GM21515 (cell line): ENCODE results near the gene DHX58.
"Not testable (repeated sequence)": the region's sequence is repeated elsewhere in the genome, so short reads cannot be mapped to it uniquely, and the experiment has no call there.

Experiments
- ATAC-seq: cut with Tn5 transposase; IDR thresholded peaks from one replicate; pipeline ENCODE4 v1.9.1; 2021; ENCODE audit not compliant: unreplicated experiment

Gene DHX58

GRCh38 chr17:42112552-42113176 lies at the start of gene DHX58:
Gene DHX58, minus strand, starts transcription at chr17:42112714. Its CDS starts 822 bp downstream, at chr17:42111892.
- ATAC-seq: peak; percentile 50

GRCh38 chr17:42160531-42160910 lies 48.0 kb upstream of the DHX58 start:
- no peak for ATAC-seq

GRCh38 chr17:42159796-42160530 lies 47.4 kb upstream of the DHX58 start:
- no peak for ATAC-seq

- ATAC-seq: no peak
Observed at GRCh38 chr17:42155614-42156045, 43.1 kb upstream of the DHX58 start.

- no peak for ATAC-seq
Observed at GRCh38 chr17:42153919-42154742, 41.6 kb upstream of the DHX58 start.

- no peak for ATAC-seq
Observed at GRCh38 chr17:42146911-42147607, 34.5 kb upstream of the DHX58 start.

GRCh38 chr17:42143138-42143537 lies 30.6 kb upstream of the DHX58 start:
- not testable (repeated sequence) for ATAC-seq

GRCh38 chr17:42142371-42142896 lies 29.9 kb upstream of the DHX58 start:
- no peak for ATAC-seq

GRCh38 chr17:42141382-42141781 lies 28.9 kb upstream of the DHX58 start:
- ATAC-seq: no peak

- not testable (repeated sequence) for ATAC-seq
Observed at GRCh38 chr17:42140690-42141089, 28.2 kb upstream of the DHX58 start.

- ATAC-seq: no peak
Observed at GRCh38 chr17:42138749-42139492, 26.4 kb upstream of the DHX58 start.

GRCh38 chr17:42136654-42137051 lies 24.1 kb upstream of the DHX58 start:
- no peak for ATAC-seq

- ATAC-seq: no peak
Observed at GRCh38 chr17:42135664-42136653, 23.4 kb upstream of the DHX58 start.

- ATAC-seq: no peak
Observed at GRCh38 chr17:42135151-42135550, 22.6 kb upstream of the DHX58 start.

- no peak for ATAC-seq
Observed at GRCh38 chr17:42133461-42134041, 21.0 kb upstream of the DHX58 start.

GRCh38 chr17:42132941-42133340 lies 20.4 kb upstream of the DHX58 start:
- ATAC-seq: no peak

- ATAC-seq: no peak
Observed at GRCh38 chr17:42131981-42132432, 19.5 kb upstream of the DHX58 start.

- no peak for ATAC-seq
Observed at GRCh38 chr17:42131232-42131631, 18.7 kb upstream of the DHX58 start.
